PFSK-1 (cell line): ENCODE data around the gene OR2AK2.

Experiments
- POLR2AphosphoS5 ChIP-seq: IDR thresholded peaks from 2 replicates; pipeline ENCODE4 v1.6.1; 2012; ENCODE audit warnings: low read depth, mild to moderate bottlenecking, control low read depth, low read length, moderate library complexity
- TF ChIP-seq, protein P1 (sequence below), 2 experiments: IDR thresholded peaks; 2 replicates each; pipeline versions ENCODE4 v1.6.1 to v1.8.0; 2011 to 2012; ENCODE audit warnings: low read depth in 2 of 2, low read length in 2 of 2, control low read depth in 1 of 2, inconsistent platforms in 1 of 2, mild to moderate bottlenecking in 1 of 2, moderate library complexity in 1 of 2; ENCODE audit not compliant: insufficient read depth in 1 of 2

DNA sequence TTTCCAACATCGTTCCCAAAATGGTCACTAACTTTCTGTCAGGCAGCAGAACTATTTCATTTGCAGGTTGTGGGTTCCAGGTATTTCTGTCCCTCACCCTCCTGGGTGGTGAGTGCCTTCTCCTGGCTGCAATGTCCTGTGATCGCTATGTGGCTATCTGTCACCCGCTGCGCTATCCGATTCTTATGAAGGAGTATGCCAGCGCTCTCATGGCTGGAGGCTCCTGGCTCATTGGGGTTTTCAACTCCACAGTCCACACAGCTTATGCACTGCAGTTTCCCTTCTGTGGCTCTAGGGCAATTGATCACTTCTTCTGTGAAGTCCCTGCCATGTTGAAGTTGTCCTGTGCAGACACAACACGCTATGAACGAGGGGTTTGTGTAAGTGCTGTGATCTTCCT is 31.0 kb upstream of the OR2AK2 start:
- TF ChIP-seq, protein P1, sequence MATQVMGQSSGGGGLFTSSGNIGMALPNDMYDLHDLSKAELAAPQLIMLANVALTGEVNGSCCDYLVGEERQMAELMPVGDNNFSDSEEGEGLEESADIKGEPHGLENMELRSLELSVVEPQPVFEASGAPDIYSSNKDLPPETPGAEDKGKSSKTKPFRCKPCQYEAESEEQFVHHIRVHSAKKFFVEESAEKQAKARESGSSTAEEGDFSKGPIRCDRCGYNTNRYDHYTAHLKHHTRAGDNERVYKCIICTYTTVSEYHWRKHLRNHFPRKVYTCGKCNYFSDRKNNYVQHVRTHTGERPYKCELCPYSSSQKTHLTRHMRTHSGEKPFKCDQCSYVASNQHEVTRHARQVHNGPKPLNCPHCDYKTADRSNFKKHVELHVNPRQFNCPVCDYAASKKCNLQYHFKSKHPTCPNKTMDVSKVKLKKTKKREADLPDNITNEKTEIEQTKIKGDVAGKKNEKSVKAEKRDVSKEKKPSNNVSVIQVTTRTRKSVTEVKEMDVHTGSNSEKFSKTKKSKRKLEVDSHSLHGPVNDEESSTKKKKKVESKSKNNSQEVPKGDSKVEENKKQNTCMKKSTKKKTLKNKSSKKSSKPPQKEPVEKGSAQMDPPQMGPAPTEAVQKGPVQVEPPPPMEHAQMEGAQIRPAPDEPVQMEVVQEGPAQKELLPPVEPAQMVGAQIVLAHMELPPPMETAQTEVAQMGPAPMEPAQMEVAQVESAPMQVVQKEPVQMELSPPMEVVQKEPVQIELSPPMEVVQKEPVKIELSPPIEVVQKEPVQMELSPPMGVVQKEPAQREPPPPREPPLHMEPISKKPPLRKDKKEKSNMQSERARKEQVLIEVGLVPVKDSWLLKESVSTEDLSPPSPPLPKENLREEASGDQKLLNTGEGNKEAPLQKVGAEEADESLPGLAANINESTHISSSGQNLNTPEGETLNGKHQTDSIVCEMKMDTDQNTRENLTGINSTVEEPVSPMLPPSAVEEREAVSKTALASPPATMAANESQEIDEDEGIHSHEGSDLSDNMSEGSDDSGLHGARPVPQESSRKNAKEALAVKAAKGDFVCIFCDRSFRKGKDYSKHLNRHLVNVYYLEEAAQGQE (IDR thresholded peaks at IDR 0.05; ENCODE audit: insufficient read depth in 1 of 2, low read depth in 2 of 2, low read length in 2 of 2): no peak
- no peak for TF ChIP-seq POLR2AphosphoS5
